Measurements from ENCODE around the gene ASTN2.

DNA sequence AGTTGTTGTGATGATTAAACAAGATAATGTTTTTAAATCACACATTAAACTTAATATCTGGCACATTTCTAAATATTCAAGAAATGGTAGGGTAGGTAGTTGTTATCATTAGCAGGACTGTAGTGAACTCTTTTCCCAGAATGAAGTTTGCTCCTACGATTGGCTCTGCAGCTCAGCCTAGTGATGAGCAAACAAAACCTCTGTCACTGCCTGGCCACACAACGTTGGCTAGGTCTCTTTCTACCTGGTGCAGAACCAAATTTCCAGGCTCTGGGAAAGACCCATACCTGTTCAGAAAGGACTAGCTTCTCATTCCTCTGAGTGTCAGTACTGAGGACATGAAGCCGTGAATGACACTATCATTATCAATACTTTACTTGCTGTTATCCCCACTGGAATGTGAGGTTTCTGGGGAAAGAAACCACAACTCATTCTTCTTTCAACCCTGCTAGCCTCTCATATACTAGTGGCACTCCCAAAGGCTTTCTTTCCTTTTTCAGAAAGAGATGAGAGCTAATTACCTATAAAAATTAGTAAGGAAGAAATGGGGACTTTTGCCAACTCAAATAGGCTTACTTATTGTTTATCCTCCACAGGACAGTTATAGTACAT, 947.0 kb downstream of the ASTN2 start:
- TF ChIP-seq, protein P1, sequence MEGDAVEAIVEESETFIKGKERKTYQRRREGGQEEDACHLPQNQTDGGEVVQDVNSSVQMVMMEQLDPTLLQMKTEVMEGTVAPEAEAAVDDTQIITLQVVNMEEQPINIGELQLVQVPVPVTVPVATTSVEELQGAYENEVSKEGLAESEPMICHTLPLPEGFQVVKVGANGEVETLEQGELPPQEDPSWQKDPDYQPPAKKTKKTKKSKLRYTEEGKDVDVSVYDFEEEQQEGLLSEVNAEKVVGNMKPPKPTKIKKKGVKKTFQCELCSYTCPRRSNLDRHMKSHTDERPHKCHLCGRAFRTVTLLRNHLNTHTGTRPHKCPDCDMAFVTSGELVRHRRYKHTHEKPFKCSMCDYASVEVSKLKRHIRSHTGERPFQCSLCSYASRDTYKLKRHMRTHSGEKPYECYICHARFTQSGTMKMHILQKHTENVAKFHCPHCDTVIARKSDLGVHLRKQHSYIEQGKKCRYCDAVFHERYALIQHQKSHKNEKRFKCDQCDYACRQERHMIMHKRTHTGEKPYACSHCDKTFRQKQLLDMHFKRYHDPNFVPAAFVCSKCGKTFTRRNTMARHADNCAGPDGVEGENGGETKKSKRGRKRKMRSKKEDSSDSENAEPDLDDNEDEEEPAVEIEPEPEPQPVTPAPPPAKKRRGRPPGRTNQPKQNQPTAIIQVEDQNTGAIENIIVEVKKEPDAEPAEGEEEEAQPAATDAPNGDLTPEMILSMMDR (IDR thresholded peaks at IDR 0.05) = no peak
- TF ChIP-seq POLR2A (IDR thresholded peaks at IDR 0.05) = no peak

All from Peyer's patch (tissue), 4 donors.